OCI-LY7 (cell line): ENCODE results near the gene PTH2.

Experiments
- EZH2phosphoT487 ChIP-seq: fragments of 200-600 bp; sonication (generic); IDR thresholded peaks from 2 replicates; pipeline ENCODE4 v1.6.1; 2018; ENCODE audit warnings: low read depth, borderline replicate concordance, mild to moderate bottlenecking, mixed run types, antibody characterized with exemption, low read length, moderate library complexity, mixed read lengths
- TF ChIP-seq, protein P1 (sequence below): fragments of 200-600 bp; sonication (generic); conservative IDR thresholded peaks from 2 replicates; pipeline ENCODE4 v1.5.1; 2014; ENCODE audit warnings: mild to moderate bottlenecking, antibody characterized with exemption, low read length, moderate library complexity, mixed read lengths

DNA sequence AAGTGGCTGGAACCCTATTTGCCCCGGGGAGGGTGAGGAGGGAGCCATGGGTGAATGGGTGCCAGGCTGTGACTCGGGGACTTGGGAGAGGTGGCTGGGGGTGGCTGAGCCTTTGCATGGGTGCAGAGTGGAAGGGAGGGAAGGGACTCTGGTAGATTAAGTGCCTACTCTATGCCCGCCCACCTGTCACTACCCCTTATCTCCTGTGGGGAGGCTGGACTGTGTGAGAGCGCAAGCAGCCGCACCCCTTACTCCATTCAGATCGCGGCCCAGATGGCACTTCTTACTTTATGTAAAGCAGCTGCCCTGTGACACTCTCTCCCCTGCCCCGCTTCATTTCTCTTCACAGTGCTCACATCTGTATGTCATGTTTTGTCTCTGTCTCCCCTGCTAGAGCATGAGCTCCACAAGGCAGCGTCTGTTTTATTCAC is 32.3 kb downstream of the PTH2 start:
- TF ChIP-seq, protein P1, sequence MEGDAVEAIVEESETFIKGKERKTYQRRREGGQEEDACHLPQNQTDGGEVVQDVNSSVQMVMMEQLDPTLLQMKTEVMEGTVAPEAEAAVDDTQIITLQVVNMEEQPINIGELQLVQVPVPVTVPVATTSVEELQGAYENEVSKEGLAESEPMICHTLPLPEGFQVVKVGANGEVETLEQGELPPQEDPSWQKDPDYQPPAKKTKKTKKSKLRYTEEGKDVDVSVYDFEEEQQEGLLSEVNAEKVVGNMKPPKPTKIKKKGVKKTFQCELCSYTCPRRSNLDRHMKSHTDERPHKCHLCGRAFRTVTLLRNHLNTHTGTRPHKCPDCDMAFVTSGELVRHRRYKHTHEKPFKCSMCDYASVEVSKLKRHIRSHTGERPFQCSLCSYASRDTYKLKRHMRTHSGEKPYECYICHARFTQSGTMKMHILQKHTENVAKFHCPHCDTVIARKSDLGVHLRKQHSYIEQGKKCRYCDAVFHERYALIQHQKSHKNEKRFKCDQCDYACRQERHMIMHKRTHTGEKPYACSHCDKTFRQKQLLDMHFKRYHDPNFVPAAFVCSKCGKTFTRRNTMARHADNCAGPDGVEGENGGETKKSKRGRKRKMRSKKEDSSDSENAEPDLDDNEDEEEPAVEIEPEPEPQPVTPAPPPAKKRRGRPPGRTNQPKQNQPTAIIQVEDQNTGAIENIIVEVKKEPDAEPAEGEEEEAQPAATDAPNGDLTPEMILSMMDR: no peak
- TF ChIP-seq EZH2phosphoT487: no peak
